ENCODE data around the gene NHERF2. TPM values are rescaled to one million over a fixed set of nuclear protein-coding genes. Genes with fewer than 3 reads are reported as not detected.
"Not testable (repeated sequence)": the region's sequence is repeated elsewhere in the genome, so short reads cannot be mapped to it uniquely, and the experiment has no call there.

Gene NHERF2
- total RNA-seq, 1 donor from 2014 or later: 47.6 TPM

DNA sequence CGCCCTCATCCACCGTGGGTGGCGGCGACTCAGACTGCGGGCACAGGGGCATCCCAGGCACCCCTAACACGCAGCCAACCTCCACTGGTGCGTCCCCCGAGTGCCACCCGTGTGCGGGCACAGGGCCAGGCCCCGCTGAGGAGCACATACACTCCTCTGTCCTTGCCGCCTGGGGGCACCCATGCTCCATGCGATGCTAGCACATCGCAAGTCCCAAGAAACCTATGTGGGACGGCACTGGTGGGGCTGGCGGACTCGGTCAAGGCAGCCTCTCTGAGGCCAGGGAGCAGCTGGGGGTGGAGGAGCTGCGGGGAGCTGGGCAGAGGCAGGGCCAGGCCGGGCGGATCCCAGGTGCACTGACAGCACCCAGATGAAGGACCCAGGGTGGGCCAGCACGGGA is 21.1 kb upstream of the NHERF2 start:
- DNase-seq (ENCODE audit: low read depth in 2 of 2): peak in 1 of 2 donors; percentile 81

DNA sequence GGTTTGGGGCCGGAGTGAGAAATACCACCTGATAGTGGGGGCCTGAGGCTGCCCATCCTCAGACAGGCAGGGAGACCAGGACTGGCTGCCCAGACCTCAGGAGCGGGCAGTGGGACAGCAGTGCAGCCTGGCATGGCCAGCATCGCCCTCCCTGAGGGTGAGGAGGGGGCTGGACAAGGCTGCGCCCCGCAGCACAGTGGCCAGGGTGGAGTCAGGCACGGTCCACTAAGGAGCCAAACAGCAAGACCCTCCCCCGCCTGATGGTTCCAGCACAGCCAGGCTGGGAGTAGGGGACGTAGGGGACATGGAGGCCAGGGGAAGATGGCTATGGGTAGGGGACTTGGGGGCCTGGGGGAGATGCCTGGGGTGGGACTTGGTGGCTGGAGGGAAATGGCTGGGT is 20.4 kb upstream of the NHERF2 start:
- DNase-seq (ENCODE audit: low read depth in 2 of 2): no peak

DNA sequence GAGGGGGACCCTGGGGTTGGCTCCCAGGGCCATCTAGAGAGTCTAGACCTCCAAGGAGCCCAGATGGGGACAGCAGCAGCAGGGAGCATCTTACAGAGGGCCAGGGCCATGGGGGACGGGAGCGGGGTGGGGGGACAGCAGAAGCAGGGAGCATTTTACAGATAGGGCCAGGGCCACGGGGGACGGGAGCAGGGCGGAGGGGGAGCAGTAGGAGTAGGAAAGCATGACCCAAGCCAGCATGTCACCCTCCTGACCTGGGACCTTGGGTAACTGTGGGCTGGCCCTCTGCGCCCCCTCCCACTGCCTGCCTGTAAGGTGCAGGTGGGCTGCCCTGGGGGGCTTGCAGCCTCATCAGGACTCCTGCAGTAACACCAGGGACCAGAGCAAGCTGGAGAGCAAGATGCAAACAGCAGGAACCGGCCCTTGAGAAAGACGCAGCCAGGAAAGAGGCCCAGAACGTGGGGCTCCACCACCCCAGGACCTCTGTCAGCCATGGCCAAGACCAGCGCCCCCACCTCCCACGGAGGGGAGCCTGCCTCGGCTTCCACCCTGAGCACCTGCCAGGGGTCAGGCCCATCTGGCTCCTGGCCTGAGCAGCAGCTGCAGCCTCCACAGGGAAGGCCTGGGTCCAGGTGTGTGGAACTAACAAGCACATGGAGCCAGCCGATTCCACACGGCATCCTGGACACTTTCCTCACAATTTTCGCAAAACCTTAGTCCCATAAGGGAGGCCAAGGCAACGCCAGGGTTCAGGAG is 19.4 kb upstream of the NHERF2 start:
- no peak for DNase-seq (ENCODE audit: low read depth in 2 of 2)

DNA sequence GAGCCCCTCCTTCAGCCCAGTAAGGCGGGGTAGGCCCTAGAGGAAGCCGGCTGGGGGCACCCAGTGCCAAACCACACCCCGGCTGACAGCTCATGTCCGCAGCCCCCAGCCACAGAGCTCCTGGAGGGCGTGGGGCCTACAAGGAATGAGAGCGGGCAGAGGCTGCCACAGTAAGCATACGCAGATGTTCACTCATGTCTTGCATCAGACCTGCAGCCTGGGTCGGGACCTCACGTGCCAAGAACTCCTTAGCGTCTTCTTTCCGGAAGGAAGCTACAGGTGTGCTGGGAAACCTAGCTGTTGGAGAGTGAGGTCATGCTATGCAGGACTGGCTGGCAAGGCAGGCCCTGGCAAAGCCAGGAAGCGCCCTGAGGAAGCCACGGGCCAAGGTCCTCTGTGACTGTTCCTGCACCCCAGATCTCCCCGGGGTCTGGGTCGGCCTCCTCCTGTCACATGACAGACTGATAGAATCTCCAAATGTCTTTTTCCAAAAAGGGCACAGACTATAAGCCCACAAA is 18.6 kb upstream of the NHERF2 start:
- DNase-seq (ENCODE audit: low read depth in 2 of 2): peak in 1 of 2 donors; percentile 69

DNA sequence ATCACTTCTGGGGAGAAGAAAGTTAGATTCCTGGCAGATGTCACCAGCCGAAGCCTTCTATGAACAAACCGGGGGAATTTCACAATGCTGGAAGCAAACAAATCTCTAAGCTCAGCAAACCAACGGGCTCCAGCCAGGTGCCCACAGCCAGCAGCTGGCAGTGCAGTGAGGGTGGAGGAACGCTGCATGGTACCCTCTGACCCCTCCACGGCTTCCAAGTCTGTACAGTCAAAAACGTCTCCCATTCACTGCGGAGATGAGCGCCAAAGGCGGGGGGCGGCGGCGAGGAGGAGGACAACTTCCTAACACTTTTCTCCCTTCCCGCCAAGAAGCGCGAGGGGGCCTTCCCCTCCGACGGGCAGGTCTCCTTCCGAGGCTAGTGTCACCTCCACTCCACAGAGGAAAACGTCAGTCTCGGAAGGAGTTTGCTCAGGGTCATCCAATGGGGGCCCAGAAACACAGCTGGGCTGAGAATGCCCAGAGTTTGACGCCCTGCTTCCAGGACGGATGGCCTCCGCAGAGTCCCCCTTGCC is 18.0 kb upstream of the NHERF2 start:
- peak in 1 of 2 donors; percentile 26 for DNase-seq (ENCODE audit: low read depth in 2 of 2)

DNA sequence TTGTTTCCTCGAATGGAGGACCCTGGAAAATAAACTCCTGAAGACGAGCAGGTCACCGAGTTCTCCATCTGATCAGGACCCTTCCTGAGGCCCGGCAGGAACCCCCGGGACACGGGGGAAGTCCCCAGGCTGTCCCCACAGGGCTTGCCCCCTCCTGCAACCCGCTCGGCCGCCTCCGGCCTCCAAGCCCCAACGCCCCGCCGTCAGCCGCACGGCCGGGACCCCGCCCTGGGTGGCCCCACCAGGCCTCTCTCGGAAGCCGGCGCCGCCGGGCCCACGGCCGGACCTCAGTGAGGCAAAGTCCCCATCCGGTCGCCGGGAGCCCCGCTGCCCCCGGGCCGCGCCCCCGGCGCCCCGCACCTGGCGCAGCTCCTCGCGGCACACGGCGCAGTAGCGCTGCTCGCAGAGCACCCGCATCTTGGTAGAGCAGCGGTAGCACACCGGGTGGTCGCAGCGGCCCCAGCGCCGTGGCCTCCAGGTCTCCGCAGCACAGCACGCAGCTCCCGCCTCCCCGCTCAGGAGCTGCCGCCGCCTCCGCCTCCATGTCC is 17.5 kb upstream of the NHERF2 start:
- DNase-seq (ENCODE audit: low read depth in 2 of 2): no peak

DNA sequence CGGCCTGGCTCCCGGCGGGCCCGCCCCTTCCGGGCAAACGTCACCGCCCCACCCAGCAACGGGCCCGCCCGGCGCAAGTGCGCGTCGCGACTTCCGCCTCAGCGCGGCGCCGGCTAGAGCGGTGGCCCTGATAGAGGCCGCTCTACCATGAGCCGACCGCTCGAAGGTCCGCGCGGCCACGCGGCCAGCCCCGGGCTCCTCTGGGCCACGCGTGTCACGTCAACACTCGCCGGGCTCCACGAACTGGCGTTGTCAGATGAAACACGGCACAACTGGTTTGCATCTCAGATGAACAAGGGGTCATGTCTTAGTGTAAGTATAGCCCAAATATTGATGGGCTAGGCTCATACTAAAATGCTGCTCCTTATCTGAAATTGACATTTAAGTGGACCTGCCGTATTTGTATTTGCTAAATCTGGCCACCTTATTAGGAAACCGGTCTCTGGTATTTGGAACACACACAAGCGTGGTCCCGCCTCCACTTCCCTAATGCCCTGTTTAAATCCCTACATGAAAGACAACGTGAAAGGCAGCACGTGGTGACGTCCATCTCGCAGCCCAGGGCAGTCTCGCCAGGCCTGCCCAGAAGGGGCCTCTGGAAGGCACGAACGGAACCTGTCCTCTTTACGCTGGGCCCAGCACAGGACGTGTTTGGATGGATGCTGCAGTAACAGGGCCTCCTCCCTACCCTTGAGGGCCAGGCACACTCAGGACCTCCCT is 16.8 kb upstream of the NHERF2 start, which contains the start of gene ZNF598:
TSS of gene ZNF598 (minus strand) at position 31 of the 720 bp plus-strand sequence.
- peak; percentile 90 to 93 for DNase-seq (ENCODE audit: low read depth in 2 of 2)

DNA sequence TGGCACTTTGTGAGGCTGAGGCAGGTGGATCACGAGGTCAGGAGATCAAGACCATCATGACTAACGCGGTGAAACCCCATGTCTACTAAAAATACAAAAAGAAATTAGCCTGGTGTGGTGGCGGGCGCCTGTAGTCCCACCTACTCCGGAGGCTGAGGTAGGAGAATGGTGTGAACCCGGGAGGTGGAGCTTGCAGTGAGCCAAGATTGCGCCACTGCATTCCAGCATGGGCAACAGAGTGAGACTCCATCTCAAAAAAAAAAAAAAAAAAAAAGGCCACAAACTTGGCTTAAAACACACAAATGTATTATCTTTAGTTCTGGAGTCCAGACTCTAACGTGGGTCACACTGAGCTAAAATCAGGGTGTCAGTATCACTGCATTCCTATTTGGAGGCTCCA is 15.0 kb upstream of the NHERF2 start:
- not testable (repeated sequence) for DNase-seq (ENCODE audit: low read depth in 2 of 2)

DNA sequence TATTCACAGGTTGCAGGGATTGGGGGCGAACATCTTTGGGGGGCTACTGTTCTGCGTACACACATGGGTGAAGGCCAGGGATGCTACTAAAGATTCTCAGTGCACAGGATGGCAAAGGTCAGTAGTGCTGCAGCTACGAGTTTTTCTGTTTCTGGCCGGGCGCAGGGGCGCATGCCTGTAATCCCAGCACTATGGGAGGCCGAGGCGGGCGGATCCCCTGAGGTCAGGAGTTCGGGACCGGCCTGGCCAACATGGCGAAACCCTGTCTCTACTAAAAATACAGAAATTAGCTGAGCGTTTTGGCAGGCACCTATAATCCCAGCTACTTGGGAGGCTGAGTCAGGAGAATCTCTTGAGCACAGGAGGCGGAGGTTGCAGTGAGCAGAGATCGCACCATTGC is 13.2 kb upstream of the NHERF2 start:
- DNase-seq (ENCODE audit: low read depth in 2 of 2): no peak

DNA sequence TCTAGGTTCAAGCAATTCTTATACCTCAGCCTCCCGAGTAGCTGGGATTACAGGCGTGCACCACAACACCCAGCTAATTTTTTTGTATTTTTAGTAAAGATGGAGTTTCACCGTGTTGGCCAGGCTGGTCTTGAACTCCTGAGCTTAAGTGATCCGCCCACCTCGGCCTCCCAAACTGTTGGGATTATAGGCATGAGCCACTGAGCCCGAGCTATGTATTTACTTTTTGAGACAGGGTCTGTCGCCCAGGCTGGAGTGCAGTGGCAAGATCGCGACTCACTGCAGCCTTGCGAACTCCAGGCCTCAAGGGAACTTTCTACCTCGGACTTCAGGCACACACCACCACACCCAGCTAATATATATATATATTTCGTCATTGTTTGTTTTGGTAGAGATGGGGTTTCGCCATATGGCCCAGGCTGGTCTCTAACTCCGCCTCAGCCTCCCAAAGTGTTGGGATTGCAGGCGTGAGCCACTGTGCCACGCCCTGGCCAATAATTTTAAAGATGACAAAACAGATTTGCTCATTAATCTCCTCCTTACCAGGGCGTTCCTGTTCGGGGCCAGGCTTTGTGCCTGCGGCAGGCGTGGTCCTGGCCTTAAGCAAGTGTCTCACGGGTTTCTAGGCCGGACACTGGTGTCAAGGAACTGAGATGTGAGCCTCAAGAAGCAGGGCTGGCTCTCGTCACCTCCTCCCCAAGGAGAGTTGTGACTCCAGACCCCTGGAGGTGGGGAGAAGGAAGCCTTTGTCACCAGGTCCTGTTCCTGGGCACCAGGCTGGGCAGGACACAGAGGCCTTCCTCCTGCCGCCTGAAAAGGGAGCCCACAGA is 11.4 kb upstream of the NHERF2 start:
- DNase-seq (ENCODE audit: low read depth in 2 of 2): no peak

DNA sequence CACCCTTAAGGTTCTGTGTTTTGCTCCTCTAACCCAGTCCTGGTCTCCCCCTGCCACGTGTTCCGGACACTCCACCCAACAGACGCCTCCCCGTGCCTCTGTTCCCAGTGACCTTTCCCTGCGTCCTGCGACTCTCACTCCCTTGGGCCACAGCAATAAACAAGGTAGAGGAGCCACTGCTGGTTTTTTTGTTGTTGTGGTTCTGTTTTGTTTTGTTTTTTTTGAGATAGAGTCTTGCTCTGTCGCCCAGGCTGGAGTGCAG is 10.8 kb upstream of the NHERF2 start:
- DNase-seq (ENCODE audit: low read depth in 2 of 2): no peak

DNA sequence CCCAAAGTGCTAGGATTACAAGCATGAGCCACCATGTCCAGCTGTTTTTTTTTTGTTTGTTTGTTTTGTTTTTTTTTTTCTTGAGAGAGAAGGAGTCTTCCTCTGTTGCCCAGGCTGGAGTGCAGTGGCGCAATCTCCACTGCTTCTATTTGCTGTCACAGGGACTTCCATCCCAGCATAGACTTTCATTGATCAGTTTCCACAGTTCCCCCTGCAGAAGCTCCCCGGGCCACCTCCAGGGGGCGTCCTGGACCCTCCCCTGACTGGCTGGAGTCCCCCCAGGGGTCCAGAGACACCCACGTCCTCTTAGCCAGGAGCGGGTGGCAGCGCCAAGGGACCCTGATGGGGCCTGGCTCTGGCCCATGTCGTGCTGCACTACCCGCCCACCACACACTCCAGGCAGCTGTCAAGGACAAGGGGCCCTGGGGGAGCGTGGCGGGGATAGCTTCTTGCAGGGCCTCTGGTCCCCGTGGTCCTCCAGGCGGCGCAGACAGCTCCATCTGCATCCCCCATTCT is 10.2 kb upstream of the NHERF2 start:
- no peak for DNase-seq (ENCODE audit: low read depth in 2 of 2)

DNA sequence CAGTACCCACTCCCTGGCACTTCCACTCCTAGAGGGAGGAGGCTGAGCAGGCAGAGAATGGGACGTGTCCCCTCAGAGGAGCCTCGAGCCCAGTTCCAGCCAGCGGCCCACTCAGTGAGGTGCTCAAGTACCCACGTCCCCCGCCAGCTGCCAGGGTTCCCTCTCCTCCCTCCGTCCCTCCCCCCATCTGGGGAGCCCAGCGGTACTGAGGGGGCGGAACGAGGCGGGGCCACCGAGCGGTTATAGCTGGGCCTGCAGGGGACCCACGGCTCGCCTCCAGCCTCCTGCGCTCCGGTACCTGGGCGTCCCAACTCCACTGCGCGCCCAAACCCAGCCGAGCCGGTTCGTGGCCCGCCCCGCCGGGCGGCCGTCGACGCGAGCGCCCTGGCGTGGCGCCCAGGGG is 7.2 kb upstream of the NHERF2 start, which contains the start of gene NPW:
TSS of gene NPW (plus strand) at position 268 of the 403 bp plus-strand sequence.
- no peak for DNase-seq (ENCODE audit: low read depth in 2 of 2)

DNA sequence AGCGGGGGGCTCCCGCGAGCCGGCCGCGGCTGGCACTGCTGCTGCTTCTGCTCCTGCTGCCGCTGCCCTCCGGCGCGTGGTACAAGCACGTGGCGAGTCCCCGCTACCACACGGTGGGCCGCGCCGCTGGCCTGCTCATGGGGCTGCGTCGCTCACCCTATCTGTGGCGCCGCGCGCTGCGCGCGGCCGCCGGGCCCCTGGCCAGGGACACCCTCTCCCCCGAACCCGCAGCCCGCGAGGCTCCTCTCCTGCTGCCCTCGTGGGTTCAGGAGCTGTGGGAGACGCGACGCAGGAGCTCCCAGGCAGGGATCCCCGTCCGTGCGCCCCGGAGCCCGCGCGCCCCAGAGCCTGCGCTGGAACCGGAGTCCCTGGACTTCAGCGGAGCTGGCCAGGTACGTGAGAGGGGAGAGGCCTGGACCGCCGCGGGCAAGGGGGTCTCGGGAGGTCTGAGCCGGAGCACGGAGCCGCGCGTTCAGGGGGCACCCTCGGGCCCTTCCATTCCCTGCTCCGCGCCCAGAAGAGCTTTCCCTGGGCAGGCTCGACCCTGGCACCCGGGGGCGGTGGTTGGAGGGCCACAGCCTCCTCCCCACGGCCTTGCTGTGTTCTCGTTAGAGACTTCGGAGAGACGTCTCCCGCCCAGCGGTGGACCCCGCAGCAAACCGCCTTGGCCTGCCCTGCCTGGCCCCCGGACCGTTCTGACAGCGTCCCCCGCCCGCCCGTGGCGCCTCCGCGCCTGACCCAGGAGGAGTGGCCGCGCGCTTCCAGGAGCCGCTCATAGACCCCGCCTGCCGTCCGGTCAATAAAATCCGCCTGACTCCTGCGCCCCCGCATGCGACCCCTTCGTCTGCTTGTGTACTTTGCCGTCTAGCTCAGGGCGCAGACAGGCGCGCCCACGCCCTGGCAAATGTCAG is 6.5 kb upstream of the NHERF2 start:
- DNase-seq (ENCODE audit: low read depth in 2 of 2): no peak

DNA sequence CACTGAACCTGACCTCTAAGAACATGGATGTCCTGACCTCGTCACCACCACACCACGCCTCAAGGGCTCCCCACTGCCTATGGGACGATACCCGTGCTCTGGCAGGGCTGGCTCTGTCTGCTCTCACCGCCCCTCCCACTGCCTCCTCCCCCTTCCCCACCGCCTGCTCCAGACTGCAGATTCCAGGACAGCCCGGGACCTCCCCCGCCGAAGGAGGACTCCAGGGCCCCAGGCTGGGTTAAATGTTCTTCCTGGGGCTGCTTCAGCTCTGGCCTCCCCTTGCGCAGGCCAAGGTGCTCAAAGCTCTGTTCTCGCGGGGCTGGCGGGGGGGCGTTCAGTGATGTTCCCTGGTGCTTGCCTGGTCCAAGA is 4.0 kb upstream of the NHERF2 start:
- no peak for DNase-seq (ENCODE audit: low read depth in 2 of 2)

DNA sequence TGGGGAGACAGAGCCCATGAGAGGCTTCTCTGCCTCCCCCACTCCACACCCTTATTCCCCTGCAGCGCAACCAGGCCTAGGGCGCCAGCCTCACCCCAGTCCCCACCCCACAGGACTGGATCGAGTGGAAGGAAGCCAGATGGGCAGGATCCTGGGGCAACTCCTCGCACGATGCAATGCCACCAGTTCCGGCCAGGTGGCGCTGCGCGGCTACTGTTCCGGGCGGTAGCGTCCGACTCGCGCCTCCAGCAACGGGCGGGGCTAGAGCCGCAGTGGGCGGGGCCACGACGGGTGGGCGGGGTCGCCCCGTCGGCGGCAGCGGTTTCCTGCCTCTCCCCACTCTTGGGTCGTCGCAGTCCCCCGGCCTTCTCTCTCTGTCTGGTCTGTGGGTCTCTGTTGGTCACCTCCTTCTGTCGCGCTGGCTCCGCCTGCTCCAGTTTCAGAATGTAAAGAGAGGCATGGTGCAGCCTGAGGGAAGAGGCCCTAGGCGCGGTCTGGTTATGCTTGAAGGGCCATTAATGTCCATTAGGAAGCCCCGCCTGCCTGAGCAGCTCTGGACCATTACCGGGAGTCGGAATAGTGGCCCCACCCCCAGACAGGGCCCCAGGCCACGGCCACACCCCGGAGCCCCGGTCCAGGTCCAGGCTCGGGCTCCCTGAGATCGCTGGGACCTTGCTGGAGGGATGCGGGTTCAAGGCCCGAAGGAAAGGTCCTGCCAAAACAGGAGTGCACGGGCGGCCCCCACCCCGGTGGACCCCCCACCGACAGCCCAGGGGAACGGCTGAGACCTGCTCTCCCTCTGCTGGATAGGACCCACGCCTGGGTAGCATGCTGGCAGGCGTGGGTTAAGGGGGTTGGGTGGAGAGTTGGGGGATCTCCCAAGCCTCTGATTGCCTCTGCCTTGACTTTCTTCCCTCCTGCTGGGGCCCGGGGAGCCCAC is 3.3 kb upstream of the NHERF2 start:
- peak; percentile 86 to 94 for DNase-seq (ENCODE audit: low read depth in 2 of 2)

DNA sequence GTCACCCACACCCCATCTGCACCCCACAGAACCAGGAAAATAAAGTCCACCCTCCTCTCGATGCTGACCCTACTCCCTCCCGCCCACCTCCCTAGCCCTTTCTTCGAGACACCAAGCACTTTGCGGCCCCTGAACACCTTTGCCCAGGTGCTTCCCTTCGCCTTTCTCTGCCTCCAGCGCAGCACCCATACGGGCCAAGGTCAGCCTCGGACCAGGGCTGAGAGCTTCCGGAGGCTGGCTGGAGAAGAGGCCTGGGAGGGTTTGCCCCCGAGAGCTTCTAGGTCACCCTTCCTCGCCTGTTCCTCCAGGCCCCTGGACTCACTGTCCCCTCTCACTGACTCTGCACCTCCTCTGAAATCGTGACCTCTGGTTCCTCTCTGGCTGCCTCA is 2.7 kb upstream of the NHERF2 start:
- DNase-seq (ENCODE audit: low read depth in 2 of 2): no peak

DNA sequence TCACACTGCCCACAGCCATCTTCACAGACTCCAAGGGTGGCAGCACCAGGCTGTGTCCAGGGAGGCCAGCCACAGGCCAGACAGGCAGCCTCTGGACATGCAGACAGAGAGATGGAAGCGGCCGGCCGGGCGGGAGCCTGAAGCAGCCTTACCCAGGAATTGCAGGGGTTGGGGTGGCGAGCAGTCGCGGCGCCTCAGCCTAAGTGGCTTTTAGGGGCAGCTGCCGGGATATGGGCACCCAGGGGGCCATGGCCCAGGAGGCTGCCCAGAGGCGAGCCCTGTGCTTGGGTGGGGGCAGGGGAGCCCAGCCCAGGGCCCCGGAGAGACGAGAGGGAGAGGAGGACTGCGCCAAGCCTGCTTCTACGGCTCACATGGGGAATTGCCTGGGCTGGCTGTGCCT is 1.5 kb upstream of the NHERF2 start:
- DNase-seq (ENCODE audit: low read depth in 2 of 2): no peak

DNA sequence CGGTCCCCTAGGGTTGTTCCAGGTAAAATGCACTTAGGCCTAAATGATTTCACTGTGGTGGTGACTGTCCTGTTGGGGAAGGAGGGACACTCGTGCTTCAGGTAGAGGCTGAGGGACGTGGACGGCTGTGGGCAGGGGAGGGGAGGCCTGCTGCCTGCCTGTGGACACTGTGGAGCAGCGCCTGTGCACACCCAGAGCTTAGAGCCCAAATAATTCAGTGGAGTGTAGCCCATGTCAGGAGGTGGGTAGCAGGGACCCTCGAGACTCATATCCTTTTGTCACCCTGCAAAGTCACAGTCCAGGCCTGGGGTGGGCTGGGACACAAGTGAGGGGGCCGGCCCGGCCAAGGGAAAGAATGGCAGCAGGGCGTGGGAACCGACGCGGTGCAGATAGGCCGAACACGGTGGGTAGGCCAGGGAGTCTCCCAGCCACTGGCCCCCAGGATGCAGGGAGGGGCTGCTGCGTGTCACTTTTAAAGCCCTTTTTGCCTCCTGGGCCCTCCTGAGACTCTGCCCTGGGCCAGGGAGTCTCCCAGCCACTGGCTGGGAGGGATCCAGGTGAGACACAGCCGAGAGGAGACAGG is 733 bp upstream of the NHERF2 start:
- DNase-seq (ENCODE audit: low read depth in 2 of 2): no peak

Measured in lung microvascular endothelial cell (primary cell).